Right lobe of liver (tissue), 6 donors: Measurements from ENCODE around the gene OBSCN. TPM values are rescaled to one million over a fixed set of nuclear protein-coding genes. Genes with fewer than 3 reads are reported as not detected.
A peak's percentile ranks its signal among the peaks of the same experiment; 100 is the strongest.

Source experiments
- ATAC-seq, 4 donors: fragments of 200-7000 bp; cut with Tn5 transposase; one replicate each; pipeline ENCODE4 v1.9.1; 2020; ENCODE audit warnings: mild to moderate bottlenecking in 4 of 4, moderate library complexity in 4 of 4
- DNase-seq, 3 donors: peaks; one replicate each; pipeline ENCODE4 v3.0.0-alpha.2; 2020
- H3K27ac ChIP-seq, 3 donors: fragments of 200-600 bp; one replicate each; pipeline ENCODE4 v1.8.0; 2022
- H3K27me3 ChIP-seq, 2 donors: fragments of 200-600 bp; one replicate each; pipeline ENCODE4 v1.8.0; 2022
- H3K36me3 ChIP-seq, 4 donors: fragments of 200-600 bp; sonication (generic) in 1 of 4; one replicate each; pipeline versions ENCODE4 v1.5.1 to v1.8.0; 2017 to 2022; ENCODE audit warnings: control low read depth in 1 of 4
- H3K4me1 ChIP-seq, 4 donors: fragments of 200-600 bp; sonication (generic) in 1 of 4; one replicate each; pipeline versions ENCODE4 v1.5.1 to v1.8.0; 2017 to 2022; ENCODE audit warnings: control low read depth in 1 of 4
- H3K4me3 ChIP-seq, 3 donors: fragments of 200-600 bp; one replicate each; pipeline ENCODE4 v1.8.0; 2022
- H3K9me3 ChIP-seq, 4 donors: fragments of 200-600 bp; sonication (generic) in 1 of 4; one replicate each; pipeline versions ENCODE4 v1.5.1 to v1.8.0; 2017 to 2022; ENCODE audit warnings: control low read depth in 1 of 4
- POLR2A ChIP-seq: fragments of 450-650 bp; IDR thresholded peaks from one replicate; pipeline ENCODE4 v1.6.1; 2017; ENCODE audit warnings: antibody characterized with exemption, mild to moderate bottlenecking
- WGBS: methylation state at CpG from one replicate; pipeline ENCODE4 v1.1.6; 2018; ENCODE audit warnings: low coverage, low lambda C conversion rate; ENCODE audit not compliant: insufficient coverage; ENCODE audit errors: missing lambda C conversion rate; 5-methylcytosine and 5-hydroxymethylcytosine counted together
- intact Hi-C, 2 donors: fragments of 100-400 bp; cut with DNase I; formaldehyde crosslinking; loops; one replicate each; pipeline versions ENCODE4 v1.11.2 to v1.14.1; 2022
- total RNA-seq, 6 experiments: library from RNA; depleted of rRNA in 2 of 6; stranded (reverse); fragments of >200 nt in 2 of 6; fragmentation: NEBNext Ultra II Directional in 3 of 6; extraction: Animal tissue kit (Norgen Biotek cat#: 25700) in 3 of 6; gene quantifications; one replicate each; pipeline versions ENCODE4 v1.1.0 to v1.2.4, GENCODE V29; 2016 to 2023
- TF ChIP-seq, protein P1 (sequence below), 4 donors: fragments of 200-600 bp in 3 of 4; fragments of 450-650 bp in 1 of 4; IDR thresholded peaks; one replicate each; pipeline versions ENCODE4 v1.5.1 to v1.8.0; 2016 to 2022; ENCODE audit warnings: antibody characterized with exemption in 4 of 4, mild to moderate bottlenecking in 2 of 4
- donor health status: DM: no; HTN: yes; CAD: no.
- donor health status: DM: no; HTN: no; CAD: no.
- donor health status: DM: no; HTN: no; CAD: no.
- donor health status: DM: no; HTN: yes; CAD: no.
- donor health status: DM: no; HTN: yes; CAD: no.

Gene OBSCN
- total RNA-seq, 6 experiments from 2014 or later: 0.43 to 3.5 (median 2.0) TPM

DNA sequence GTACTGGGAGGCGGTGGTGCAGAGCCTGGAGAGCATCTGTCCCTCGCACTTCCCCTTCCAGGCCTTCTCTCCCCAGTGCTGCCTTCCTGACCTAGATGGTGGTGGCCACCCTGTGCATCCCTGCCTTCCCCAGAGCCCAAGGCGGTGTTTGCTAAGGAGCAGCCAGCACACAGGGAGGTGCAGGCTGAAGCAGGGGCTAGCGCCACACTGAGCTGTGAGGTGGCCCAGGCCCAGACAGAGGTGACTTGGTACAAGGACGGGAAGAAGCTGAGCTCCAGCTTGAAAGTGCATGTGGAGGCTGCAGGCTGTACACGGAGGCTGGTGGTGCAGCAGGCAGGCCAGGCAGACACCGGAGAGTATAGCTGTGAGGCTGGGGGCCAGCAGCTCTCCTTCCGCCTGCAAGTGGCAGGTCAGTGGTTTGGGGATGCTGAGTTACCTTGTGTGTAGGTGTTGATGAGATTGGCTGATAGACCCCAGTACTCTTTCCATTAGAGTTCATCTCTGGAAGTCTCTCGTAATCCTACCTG lies 51.6 kb downstream of the OBSCN start:
- Histone ChIP-seq H3K27me3 (no peaks in the 10 kb centered on the region), H3K4me1 (no peaks in the 10 kb centered on the region), H3K27ac (no peak overlapping the region), H3K9me3 (no peaks in the 10 kb centered on the region), H3K36me3 (no peaks in the 10 kb centered on the region), H3K4me3 (no peak overlapping the region)
- peak in 1 of 4 donors; percentile 11 for ATAC-seq
- intact Hi-C loops: no loop called here
- no peak for DNase-seq
- 87% methylated on average over 4 of the region's 9 CpGs for WGBS
- TF ChIP-seq POLR2A: no peak
- TF ChIP-seq, protein P1, sequence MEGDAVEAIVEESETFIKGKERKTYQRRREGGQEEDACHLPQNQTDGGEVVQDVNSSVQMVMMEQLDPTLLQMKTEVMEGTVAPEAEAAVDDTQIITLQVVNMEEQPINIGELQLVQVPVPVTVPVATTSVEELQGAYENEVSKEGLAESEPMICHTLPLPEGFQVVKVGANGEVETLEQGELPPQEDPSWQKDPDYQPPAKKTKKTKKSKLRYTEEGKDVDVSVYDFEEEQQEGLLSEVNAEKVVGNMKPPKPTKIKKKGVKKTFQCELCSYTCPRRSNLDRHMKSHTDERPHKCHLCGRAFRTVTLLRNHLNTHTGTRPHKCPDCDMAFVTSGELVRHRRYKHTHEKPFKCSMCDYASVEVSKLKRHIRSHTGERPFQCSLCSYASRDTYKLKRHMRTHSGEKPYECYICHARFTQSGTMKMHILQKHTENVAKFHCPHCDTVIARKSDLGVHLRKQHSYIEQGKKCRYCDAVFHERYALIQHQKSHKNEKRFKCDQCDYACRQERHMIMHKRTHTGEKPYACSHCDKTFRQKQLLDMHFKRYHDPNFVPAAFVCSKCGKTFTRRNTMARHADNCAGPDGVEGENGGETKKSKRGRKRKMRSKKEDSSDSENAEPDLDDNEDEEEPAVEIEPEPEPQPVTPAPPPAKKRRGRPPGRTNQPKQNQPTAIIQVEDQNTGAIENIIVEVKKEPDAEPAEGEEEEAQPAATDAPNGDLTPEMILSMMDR (IDR thresholded peaks at IDR 0.05): no peak

DNA sequence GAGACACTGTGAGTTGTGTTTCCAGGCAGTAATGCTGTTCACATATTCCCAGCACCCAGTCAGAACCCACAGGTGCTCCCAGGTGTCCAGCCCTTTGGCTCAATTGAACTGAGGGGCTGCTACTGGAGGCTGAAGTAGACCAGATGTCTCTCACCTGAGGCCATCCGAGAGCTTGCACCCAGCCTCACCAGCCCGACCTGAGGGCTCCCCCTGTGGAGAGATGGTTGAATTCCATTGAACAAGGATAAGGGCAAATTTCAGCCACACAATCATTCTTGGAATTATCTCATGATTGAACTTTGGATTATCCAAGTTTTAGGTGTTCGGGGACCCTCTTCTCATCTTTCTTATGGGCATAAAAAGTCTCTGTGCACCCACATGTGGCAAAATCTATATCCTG lies 52.1 kb downstream of the OBSCN start:
- no peak for TF ChIP-seq POLR2A
- TF ChIP-seq, protein P1 (IDR thresholded peaks at IDR 0.05): no peak
- peak in 1 of 4 donors; percentile 21 for ATAC-seq
- no peaks in the 10 kb centered on the region for H3K27me3 ChIP-seq
- DNase-seq: no peak
- no peak overlapping the region for H3K27ac ChIP-seq
- WGBS: 23% methylated on average over 3 of the region's 3 CpGs
- H3K9me3 ChIP-seq: no peaks in the 10 kb centered on the region
- intact Hi-C loops: no loop called here
- no peaks in the 10 kb centered on the region for H3K36me3 ChIP-seq
- H3K4me3 ChIP-seq: no peak overlapping the region
- H3K4me1 ChIP-seq: no peaks in the 10 kb centered on the region

DNA sequence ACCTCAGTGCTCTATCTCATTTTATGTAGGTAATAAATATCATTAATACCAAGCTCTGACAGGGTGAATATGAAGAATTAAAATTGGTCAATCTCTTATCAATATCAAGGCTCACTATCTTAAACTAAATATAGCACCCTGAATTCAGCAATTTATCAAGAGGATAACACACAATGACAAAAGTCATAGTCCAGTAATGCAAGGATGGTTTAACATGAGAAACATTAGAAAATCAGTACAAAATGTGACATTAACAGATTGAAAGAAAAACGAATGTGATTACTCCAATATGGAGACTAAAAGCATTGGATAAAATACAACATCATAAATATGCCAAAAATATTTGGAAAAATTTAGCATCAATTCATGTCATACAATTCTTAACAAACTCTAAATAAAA lies 53.9 kb downstream of the OBSCN start:
- Histone ChIP-seq H3K9me3 (no peaks in the 10 kb centered on the region), H3K36me3 (no peaks in the 10 kb centered on the region), H3K4me1 (no peaks in the 10 kb centered on the region), H3K27ac (no peak overlapping the region), H3K4me3 (no peak overlapping the region), H3K27me3 (no peaks in the 10 kb centered on the region)
- ATAC-seq: no peak
- no peak for TF ChIP-seq POLR2A
- TF ChIP-seq, protein P1 (IDR thresholded peaks at IDR 0.05): no peak
- DNase-seq: no peak
- WGBS: 31% methylated on average over 1 of the region's 1 CpG
- intact Hi-C loops: no loop called here

DNA sequence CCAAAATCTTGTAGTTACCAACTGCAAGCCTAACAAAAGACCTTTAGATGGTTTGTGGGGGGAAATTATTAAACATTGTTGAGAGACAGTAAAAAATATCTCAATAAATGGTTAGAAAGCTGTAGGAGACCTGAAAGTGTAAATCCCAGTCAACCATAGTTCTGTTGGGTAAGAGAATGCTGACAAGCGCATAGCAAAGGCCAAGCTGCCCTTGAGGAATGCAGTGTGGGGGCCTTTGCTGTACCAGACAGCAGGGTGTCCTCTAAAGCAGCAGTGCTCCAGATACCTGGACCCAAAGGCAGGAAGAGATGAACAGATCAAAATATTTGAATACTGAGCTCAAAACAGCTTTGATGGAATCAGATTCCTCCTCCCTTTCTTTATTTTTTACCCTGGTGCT lies 54.6 kb downstream of the OBSCN start:
- Histone ChIP-seq H3K27me3 (no peaks in the 10 kb centered on the region), H3K36me3 (no peaks in the 10 kb centered on the region), H3K9me3 (no peaks in the 10 kb centered on the region), H3K4me1 (no peaks in the 10 kb centered on the region), H3K4me3 (no peak overlapping the region), H3K27ac (no peak overlapping the region)
- 100% methylated on average over 1 of the region's 1 CpG for WGBS
- DNase-seq: no peak
- ATAC-seq: no peak
- intact Hi-C loops: no loop called here
- no peak for TF ChIP-seq POLR2A
- TF ChIP-seq, protein P1 (IDR thresholded peaks at IDR 0.05): no peak

DNA sequence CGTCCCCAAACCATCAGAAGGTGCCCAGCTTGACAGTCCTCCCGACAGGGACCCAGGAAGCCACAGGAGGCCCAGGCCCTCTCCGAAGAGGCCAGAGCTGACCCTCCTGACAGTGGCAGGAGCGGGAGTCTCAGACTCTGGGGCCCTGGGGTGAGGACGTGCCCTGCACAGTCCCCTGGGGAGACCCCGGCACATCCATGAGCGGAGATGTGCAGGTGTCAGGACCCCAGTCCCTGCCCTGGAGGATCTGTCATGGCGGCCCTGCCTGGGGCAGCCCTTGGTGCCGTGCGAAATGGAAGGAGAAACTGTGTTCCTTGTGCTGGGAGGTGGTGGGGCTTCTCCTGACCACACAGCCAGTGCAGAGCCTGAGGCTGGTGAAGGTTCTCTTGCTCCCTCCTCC lies 55.8 kb downstream of the OBSCN start:
- Histone ChIP-seq H3K4me3 (no peak overlapping the region), H3K27me3 (no peaks in the 10 kb centered on the region), H3K9me3 (no peaks in the 10 kb centered on the region), H3K36me3 (no peaks in the 10 kb centered on the region), H3K27ac (no peak overlapping the region), H3K4me1 (no peaks in the 10 kb centered on the region)
- intact Hi-C loops: no loop called here
- 67% methylated on average over 1 of the region's 10 CpGs for WGBS
- DNase-seq: no peak
- peak in 1 of 4 donors; percentile 44 for ATAC-seq
- TF ChIP-seq, protein P1 (IDR thresholded peaks at IDR 0.05): no peak
- TF ChIP-seq POLR2A: no peak
